ENCODE data around the gene CCR3.

DNA sequence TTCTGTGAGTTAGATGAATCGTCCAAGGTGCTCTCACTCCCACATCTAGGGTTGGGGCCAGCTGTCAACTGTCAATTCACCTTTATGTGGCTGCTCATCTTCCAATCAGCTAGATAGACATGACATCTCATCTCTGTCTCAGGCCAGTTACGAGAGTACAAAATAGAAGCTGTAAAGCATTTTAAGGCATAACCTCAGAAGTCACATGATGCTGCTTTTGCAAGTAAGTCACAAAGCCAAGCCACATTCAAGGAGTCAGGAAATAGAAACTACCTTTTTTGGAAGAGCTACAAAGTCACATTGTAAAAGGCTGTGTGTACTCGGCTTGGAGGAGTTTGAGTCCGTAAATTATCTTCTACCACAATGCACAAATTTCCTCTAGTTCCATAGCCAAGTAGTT, 29.1 kb upstream of the CCR3 start:
- no peak for TF ChIP-seq POLR2A (IDR thresholded peaks at IDR 0.05)
- TF ChIP-seq, protein P1, sequence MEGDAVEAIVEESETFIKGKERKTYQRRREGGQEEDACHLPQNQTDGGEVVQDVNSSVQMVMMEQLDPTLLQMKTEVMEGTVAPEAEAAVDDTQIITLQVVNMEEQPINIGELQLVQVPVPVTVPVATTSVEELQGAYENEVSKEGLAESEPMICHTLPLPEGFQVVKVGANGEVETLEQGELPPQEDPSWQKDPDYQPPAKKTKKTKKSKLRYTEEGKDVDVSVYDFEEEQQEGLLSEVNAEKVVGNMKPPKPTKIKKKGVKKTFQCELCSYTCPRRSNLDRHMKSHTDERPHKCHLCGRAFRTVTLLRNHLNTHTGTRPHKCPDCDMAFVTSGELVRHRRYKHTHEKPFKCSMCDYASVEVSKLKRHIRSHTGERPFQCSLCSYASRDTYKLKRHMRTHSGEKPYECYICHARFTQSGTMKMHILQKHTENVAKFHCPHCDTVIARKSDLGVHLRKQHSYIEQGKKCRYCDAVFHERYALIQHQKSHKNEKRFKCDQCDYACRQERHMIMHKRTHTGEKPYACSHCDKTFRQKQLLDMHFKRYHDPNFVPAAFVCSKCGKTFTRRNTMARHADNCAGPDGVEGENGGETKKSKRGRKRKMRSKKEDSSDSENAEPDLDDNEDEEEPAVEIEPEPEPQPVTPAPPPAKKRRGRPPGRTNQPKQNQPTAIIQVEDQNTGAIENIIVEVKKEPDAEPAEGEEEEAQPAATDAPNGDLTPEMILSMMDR (IDR thresholded peaks at IDR 0.05), result no peak

Data from tibial nerve (tissue), 3 donors.